Activated CD8-positive, alpha-beta memory T cell treated with anti-CD3 and anti-CD28 coated beads, Interleukin-2, amount 50 U/mL, for 1 hour (primary cell): ENCODE data around the gene TRAPPC6A.
"Not testable (repeated sequence)": the region's sequence is repeated elsewhere in the genome, so short reads cannot be mapped to it uniquely, and the experiment has no call there.

Experiments
- DNase-seq: peaks from one replicate; pipeline ENCODE4 v3.0.0-alpha.2; 2020; ENCODE audit errors: extremely low read depth

Gene TRAPPC6A

GRCh38 chr19:45130888-45131615 is 47.0 kb downstream of the TRAPPC6A start:
- no peak for DNase-seq

- no peak for DNase-seq
These were observed 47.8 kb downstream of the TRAPPC6A start for GRCh38 chr19:45130236-45130635.

- DNase-seq = no peak
These were observed 49.2 kb downstream of the TRAPPC6A start for GRCh38 chr19:45128806-45129205.

GRCh38 chr19:45128146-45128545 is 49.9 kb downstream of the TRAPPC6A start:
- DNase-seq = no peak

- no peak for DNase-seq
These were observed 51.4 kb downstream of the TRAPPC6A start for GRCh38 chr19:45126654-45127053.

- DNase-seq = peak; percentile 19
These were observed 52.0 kb downstream of the TRAPPC6A start for GRCh38 chr19:45125975-45126493.

- no peak for DNase-seq
These were observed 52.7 kb downstream of the TRAPPC6A start for GRCh38 chr19:45125360-45125759.

GRCh38 chr19:45124021-45124420 is 54.0 kb downstream of the TRAPPC6A start:
- no peak for DNase-seq

GRCh38 chr19:45123440-45123850 is 54.6 kb downstream of the TRAPPC6A start:
- DNase-seq = no peak

- no peak for DNase-seq
These were observed 55.2 kb downstream of the TRAPPC6A start for GRCh38 chr19:45122832-45123231.

- no peak for DNase-seq
These were observed 56.2 kb downstream of the TRAPPC6A start for GRCh38 chr19:45121827-45122345.

GRCh38 chr19:45119582-45119981 is 58.5 kb downstream of the TRAPPC6A start:
- no peak for DNase-seq

GRCh38 chr19:45118591-45119355 is 59.3 kb downstream of the TRAPPC6A start:
- DNase-seq = not testable (repeated sequence)

- DNase-seq = no peak
These were observed 59.9 kb downstream of the TRAPPC6A start for GRCh38 chr19:45118106-45118505.

- no peak for DNase-seq
These were observed 60.4 kb downstream of the TRAPPC6A start for GRCh38 chr19:45117671-45118070.

GRCh38 chr19:45117167-45117594 is 60.9 kb downstream of the TRAPPC6A start:
- DNase-seq = no peak

GRCh38 chr19:45115809-45116615 is 62.0 kb downstream of the TRAPPC6A start:
- DNase-seq = no peak

GRCh38 chr19:45114116-45114515 is 63.9 kb downstream of the TRAPPC6A start:
- no peak for DNase-seq

GRCh38 chr19:45113628-45114027 is 64.4 kb downstream of the TRAPPC6A start:
- DNase-seq = no peak
